GM18951 (cell line): ENCODE data around the gene SAMD4A.

ENCODE experiments used
- POLR2A ChIP-seq: IDR thresholded peaks from 4 replicates; pipeline ENCODE4 v1.6.1; 2011; ENCODE audit warnings: mild to moderate bottlenecking; ENCODE audit not compliant: insufficient read length, insufficient read depth; ENCODE audit errors: extremely low read depth
- in situ Hi-C: fragments of 300-500 bp; cut with MboI; formaldehyde crosslinking; loops from one replicate; pipeline ENCODE4 v1.12.0; 2022; ENCODE audit warnings: low sequenced_read_pairs, mixed read lengths, inconsistent platforms; ENCODE audit not compliant: unreplicated experiment

SAMD4A gene

DNA sequence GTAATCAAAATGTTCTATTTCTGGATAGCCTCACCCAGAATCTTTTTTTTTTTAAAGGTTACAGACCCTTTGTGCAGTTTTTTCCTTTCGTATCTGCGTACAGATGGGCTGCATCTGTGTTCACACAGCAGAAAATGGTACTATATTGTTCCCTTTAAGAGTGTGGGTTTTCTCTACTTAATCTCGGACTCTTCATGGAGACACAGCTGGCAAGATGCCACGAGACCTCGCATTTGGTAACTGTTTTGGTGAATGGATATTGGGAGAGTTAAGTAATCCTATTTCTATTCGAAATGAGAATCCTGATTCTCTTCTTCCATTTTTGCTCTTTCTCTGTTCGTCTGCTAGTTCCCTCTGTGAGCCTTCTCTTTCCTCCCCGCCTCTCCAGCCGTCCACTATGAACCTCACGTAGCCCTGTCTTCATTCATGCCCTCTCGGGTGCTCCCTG is 85.7 kb downstream of the SAMD4A start:
- no peak for TF ChIP-seq POLR2A
- in situ Hi-C loops, result no loop called here

DNA sequence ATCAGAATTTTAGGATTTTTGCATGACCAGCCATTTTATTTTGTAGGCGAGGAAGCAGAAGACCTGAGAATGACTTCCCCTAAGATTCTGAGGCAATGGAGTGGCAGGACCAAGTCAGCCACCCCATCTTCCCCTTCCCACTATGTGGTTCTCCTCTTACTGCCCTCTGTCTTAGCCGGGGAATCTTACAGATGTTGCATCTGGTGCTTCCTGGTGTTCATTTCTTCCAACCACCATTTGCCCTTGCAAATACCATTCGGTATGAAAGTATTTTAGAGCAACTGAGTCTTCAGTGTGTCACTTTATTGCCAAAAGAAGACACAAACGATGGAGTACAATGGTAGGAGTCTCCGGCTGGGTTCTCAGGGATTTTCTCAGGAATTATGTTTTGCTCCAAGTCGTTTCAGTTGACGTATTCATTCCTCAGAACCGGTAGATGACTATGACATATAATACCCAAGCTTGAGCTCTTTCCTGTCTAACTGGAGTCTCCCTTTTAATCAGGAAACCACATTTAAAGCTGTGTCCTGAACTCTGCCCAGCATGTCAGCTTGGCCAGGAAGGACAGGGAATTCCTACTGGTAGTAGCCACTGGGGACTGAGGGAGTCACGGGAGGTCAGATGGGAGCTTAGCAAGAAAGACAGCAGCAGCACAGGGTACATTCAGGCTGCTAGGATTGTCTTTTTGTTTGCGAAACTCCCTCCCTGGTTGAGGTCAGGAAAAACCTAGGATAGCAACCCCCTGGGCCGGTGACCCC is 87.0 kb downstream of the SAMD4A start:
- no peak for TF ChIP-seq POLR2A
- in situ Hi-C loops, result no loop called here

DNA sequence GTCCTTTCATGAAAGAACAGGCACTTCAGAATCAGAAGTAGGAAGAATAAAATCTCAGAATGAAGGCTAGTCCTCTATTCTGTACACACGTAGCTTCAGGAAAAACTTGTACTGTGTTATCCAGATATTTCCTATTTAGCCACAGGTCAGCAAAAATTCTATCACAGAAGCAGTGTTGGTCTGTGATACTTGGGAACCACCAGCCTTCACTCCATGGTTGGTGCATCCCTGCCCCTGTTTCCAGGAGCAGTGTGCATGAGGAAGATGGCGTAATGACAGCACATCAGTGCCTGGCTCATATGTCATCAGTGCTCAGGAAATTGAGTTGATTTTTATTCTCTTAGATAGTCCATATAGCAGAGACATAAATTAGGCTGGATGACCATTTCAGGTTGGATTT is 87.7 kb downstream of the SAMD4A start:
- in situ Hi-C loops, result no loop called here
- no peak for TF ChIP-seq POLR2A

DNA sequence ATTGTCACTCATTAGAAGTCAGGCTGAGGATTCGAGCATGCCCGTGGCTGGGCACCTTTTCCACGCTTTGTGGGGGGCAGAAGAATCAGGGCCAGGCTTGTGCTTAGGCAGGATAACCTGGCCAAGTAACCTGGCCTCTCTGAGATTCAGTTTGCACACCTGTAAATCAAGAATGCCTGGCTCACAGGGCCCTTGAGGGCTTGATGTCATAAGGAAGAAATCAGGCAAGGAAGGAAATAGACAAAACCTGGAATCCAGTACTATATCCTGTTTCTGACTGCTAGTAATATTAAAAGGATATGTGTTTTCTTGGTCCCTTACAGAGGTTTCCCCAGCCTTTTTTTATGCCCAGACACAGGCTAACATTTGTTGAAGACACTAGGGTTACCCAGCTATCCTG is 91.9 kb downstream of the SAMD4A start:
- in situ Hi-C loops, result no loop called here
- no peak for TF ChIP-seq POLR2A

DNA sequence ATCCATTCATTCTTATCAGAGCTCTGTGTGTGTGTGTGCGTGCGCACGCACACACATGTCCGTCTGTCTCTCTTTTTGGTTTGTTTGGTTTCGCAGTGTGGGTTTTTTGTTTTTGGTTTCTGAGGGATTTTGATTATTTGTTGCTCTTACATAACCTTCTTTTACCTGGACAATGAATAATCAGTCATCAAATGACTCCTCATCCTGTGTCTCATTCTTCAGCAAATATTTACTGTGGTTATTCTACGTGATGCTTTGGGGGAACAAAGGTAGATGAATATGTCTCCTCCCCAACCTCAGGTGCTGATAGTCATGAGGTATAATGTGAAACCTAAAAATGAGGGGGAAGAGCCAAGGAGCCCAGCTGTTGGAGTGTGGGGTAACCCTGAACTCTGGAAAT is 92.4 kb downstream of the SAMD4A start:
- TF ChIP-seq POLR2A, result no peak

DNA sequence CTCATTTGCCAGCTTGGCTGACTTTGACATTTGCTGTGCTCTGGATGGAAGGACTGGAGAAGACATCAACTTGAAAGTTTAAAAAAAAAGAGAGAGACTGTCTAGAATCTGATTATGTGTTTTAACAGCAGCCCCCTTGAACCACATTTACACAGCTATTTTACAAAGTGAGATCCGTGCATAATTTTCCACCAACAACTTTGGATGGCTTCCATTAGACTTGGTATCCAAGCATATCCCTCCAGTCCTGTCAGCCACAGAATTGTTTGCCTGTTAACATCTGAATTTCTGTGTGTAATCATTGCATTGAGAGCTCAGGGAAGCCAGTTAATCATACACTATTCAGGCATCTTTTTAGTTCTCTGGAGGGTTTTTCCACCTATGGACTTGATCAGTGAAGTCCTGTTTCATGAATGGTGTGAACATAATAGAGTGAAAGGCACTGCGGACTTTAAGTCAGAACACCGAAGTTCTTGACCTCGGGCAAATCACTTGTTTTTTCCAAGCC is 93.7 kb downstream of the SAMD4A start:
- no peak for TF ChIP-seq POLR2A
- in situ Hi-C loops, result no loop called here

More for the DNA sequence above, 92.4 kb downstream of the SAMD4A start:
- in situ Hi-C loops, result no loop called here

DNA sequence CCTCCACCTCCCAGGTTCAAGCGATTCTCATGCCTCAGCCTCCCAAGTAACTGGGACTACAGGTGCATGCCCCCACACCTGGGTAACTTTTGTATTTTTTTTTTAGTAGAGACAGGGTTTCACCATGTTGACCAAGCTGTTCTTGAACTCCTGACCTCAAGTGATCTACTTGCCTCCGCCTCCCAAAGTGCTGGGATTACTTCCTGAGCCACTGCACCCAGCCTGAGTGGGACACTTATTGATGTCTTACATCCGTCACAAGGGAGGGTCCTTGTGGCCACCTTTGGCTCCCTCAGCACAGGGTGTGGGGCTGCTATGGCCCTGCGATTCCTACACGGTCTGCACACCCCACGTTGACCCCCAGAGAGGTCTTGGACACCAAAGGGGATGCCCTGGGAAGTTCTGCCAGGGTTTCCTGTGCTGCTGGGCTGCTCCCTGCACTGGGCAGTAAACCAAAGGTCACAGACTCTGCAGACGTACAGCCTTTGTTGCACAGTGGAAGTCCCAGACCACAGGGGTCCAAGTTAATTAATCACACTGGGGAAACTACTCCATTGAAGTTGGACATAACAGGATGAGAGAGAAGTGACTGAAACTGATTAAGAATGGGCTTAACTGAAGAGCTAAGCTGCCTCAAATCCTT is 95.7 kb downstream of the SAMD4A start:
- in situ Hi-C loops, result no loop called here
- no peak for TF ChIP-seq POLR2A

DNA sequence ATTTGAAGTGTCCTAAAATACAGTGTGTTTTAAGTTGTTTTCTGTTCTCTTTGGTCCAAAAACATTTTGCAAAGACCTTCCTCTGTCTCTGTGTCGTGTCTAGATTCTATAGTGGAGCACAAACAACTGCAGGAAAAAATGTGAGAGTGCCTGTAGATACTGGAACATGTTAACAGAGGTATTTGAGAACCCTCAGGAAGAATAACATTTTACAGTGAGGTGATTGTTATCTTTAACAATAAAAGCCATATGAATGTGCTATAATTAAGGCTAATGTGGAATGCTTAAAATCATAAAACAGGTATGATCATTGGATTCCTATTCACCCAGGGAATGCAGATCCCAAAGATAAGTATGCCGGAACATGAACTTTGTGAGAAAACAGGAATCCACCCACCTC is 98.0 kb downstream of the SAMD4A start:
- in situ Hi-C loops, result no loop called here
- no peak for TF ChIP-seq POLR2A

DNA sequence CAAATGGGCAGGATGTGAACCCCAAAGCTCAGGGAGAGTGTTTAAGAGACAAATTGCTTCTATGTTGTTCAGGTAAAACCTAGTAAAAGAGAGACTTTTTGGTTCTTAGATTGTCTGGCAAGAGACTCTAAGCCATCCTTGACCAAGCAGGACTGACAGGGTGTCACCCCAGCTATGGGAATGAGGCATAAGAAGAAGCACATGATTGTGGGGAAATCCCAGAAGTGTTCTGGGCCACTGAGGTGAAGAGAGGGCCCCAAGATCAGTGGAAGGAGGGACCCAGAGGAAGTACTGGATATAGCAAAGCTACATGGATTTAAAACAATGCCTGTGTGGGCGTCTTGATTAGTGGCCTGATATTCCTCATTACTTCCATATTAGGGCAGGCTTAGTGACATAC is 99.0 kb downstream of the SAMD4A start:
- no peak for TF ChIP-seq POLR2A

DNA sequence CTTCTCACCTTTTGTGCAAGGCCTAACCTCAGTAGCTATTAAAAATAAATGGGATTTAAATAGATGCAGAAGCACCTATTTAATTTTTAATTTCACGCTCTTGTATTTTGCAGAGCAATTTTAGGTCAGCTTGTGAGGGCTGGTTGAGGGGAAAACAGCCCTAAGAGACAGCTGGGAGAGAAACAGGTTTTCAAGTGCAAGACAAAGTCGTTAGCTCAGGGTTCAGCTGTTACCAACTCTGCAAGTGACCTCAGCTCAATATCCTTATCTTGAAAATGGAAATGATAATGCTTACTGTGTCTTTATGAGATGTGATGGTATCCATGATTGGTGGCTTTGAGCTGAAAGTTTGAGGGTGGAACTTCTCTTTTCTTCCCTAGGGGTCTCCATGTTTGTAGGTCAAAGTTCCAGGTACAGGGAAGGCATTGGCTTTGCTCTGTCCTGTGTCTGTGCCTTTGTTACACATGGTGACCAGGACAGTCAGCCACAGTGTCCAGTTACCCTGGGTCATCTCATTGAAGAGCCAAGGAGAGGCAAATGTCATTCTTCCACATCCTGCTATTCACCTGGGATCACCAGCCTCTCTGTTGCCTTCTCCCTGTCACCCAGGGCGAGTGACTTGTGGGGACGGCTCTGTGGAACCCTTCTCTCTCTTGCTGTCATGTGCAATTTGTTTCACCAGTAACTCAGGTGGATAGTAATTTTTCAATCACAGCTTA is 100.3 kb downstream of the SAMD4A start:
- in situ Hi-C loops, result no loop called here
- TF ChIP-seq POLR2A, result no peak

More for the DNA sequence above, 99.0 kb downstream of the SAMD4A start:
- in situ Hi-C loops, result no loop called here

DNA sequence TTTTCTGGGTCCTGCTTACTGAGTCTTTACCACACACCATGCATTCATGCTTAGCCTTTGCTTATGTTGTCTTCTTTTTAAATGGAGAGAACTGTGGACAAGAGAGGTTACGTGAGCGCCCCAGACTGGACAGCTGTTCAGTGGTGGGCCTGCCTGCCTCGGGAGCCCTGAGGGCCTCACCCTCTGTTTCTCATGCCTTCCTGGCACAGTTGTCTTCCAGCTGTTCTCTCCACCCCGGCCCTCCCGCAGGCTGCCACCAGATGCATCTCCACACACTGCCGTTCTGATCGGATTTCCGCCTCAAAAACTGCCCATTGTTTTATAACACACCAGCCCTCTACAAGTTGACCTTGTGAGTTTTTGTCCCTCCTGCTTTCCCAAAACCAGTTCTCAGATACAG is 100.8 kb downstream of the SAMD4A start:
- TF ChIP-seq POLR2A, result no peak
- in situ Hi-C loops, result no loop called here

DNA sequence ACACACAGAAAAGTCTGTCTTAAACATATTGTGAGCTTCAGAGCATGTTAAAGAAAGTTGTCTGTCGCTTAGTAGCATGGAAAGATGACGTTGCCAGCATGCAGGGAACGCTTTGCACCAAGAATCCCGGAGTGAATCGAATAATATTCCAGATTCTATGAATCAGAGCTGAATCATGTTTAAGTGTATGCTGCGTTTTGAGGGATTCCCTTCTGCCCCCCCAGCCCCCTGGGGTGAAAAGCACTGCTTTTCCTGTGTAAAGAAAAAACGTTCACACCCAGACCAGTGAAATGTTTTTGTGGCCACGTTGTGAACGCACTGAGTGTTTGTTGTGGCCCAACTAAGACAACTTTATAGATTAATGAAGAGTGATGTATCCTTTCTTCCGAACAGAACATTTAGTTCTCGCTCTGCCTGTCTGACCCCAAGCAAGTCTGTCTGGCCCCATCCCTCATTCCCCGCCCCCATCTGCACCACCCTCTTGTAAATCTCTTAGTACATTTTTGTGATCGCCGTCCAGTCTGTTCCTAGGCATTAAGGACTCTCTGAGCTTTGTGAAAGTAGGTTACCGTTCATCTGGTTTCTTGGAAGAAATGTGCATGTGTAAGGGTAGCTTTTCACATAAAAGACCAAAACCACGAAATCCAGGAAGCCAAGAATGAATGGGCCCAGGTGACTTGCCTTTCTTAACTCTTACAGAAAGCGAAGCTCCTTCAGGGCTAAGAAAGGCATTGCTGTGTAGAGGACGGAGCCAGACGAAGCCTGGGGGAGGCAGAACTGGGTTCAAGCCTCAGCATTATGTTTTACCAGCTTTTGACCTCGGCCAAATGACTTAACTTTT is 103.0 kb downstream of the SAMD4A start:
- TF ChIP-seq POLR2A, result no peak
- in situ Hi-C loops, result no loop called here

DNA sequence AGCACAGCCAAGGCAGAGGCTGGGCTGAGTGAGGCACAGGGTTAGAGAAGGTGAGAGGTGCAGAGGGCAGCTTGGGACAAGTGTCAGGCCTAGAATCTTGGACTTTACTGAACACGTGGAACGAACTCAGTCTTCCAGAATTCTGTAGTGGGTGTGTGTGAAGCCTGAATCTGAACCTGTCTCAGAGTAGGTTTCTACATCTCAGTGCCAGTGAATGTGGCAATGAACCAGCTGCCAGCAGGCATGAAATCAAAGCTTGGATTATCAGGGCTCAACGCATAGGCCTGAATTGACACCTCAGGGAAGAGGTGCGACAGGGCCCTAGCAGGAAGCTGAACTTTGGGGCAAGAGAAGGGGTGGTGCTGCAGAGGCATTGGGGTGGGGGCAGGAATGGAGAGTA is 104.6 kb downstream of the SAMD4A start:
- in situ Hi-C loops, result no loop called here
- TF ChIP-seq POLR2A, result no peak
